OCI-LY1 (cell line): ENCODE results near the gene SPART.

ENCODE experiments used
- CTCF ChIP-seq: fragments of 200-600 bp; sonication (generic), shearing (Covaris generic); IDR thresholded peaks from 2 replicates; pipeline ENCODE4 v1.5.1; 2017; ENCODE audit warnings: mild to moderate bottlenecking, antibody characterized with exemption, low read length, moderate library complexity, mixed read lengths
- EZH2 ChIP-seq: fragments of 200-600 bp; sonication (generic), shearing (Covaris generic); IDR thresholded peaks from 2 replicates; pipeline ENCODE4 v1.8.0; 2017; ENCODE audit warnings: borderline replicate concordance, mixed run types, mild to moderate bottlenecking, antibody characterized with exemption, low read length, moderate library complexity, mixed read lengths

DNA sequence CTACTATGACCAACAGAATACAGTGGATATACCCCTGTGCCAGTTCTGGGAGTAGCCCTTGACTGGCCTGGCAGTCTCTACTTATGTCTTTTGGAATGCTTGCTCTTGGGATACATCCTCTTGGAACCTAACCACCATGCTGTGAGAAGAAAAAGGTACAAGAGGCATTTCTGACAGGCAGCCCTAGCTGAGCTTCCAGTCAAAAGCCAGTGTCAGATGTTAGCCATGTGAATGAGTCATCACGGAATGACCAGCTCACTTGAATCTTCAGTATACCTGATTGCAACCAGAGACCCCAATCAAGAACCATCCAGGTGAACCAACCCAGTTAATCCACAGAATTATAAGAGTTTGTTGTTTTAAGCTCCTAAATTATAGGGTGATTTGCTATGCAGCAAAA, 52.7 kb downstream of the SPART start:
- TF ChIP-seq CTCF, result no peak
- TF ChIP-seq EZH2, result no peak
